ENCODE results near the gene SDCCAG8.
A peak's percentile ranks its signal among the peaks of the same experiment; 100 is the strongest.
"Not testable (repeated sequence)": the region's sequence is repeated elsewhere in the genome, so short reads cannot be mapped to it uniquely, and the experiment has no call there.

SDCCAG8 gene

DNA sequence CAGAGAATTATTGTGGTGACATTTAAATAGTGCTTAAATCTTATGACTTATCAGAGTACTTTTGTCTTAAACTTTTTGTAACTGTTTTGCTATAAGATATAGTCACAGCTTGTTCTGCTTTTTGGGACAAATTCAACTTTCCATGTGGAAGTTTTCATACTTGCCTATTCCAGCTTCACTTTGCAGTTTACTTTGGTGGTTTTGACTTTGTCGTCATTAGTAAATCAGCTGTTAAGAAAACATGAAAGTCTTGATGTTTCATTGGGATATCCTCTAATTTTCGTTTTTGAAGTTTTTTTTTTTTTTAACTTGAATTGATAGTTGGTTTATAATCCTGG is 31.3 kb downstream of the SDCCAG8 start:
- DNase-seq = no peak

DNA sequence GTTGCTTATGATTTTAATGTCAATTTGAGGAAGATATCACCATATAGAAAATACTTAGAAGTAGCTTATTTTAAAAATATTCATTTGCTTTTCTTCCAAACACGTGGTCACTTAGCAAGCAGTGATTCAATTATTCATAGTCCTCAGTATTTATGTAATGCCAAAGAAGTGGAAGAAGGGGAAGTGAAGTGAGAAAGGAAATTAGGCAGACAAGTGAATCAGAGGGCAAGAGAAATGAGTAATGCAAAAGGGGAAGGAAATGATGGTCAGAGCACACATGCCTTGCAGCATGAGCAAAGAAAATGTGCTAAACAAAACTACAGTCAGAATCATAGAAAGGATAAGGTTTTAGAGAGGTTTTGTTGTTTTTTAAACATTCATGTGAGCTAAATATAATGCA is 31.8 kb downstream of the SDCCAG8 start:
- DNase-seq = peak; percentile 27

DNA sequence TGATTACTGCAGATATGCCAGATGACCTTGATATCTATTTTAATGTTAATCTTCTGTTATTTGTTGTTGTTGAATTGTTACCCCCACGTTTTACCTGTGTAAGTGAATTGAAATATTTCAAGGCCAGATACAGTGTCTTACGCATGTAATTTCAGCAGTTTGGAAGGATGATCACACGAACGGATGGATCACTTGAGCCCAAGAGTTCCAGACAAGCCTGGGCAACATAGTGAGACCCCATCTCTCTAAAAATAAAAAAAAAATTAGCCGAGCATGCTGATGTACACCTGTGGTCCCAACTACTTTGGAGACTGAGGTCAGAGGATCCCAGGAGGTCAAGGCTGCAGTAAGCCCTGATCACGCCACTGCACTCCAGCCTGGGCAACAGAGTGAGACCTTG is 32.2 kb downstream of the SDCCAG8 start:
- no peak for DNase-seq

DNA sequence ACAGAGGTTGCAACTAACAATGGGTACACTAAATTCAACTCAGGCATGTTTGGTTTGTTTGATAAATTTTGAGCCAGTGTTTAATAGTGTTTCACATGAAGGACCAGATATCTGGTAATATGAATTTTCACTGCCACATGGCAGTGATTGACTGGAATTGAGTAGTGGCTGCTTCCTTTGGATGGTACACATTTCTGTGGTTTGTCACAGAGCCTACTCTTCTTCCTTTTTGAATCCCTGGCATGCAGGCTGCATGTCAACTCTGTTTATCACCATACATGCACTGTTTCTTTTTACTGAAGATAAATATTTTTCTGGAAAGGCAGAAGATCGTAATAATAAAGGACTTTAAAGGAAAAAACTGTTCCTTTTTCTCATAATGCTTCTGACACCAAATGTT is 35.5 kb downstream of the SDCCAG8 start:
- no peak for DNase-seq

DNA sequence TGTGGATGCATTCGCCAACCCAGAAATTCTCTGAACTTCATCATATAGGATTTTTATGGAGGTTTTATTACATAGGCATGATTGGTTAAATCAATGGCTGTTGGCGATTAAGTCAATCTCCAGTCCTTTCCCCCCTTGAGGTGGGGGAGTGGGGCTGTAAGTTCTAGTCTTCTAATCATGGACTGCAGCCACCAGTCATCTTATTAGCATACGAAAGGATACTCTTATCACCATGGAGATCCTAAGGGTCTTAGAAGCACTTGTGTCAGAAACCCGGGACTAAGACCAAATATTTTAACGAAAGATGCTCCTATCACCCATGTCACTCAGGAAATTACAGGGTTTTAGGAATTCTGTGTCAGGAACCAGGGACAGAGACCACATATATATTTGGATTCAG is 36.3 kb downstream of the SDCCAG8 start:
- DNase-seq = no peak

DNA sequence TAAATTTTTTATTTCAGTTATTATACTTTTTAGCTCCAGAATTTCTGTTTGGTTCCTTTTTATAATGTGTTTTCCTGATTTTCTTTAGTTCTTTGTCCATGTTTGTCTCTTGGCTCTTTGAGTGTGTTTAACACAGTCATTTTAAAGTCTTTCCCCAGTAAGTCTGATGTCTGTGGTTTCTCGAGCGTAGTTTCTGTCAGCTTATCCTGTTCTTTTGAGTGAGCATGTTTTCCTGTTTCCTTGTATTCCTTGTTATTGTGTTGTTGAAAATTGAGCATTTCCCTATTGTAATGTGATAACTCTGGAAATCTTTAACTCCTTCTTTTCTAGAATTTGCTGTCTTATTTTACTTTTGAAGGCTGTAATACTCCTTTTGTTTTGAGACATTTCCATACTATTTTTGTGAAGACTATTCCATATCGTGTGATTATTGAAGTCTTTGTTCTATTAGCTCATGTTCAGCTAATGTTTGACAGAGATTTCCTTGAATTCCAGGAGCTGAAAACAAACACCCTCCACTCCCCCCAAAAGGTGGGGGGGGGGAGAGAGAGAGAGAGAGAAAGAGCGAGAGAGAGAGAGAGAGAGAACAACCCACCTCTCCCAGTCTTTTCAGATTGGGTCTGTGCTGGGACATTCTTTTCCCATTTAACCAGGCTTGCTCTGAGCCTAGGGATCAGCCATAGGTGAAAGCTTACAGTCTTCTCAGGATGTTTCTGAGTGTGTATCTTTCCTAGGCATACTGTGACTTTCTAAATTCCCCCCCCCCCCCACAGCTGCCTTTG is 38.3 kb downstream of the SDCCAG8 start:
- no peak for DNase-seq

DNA sequence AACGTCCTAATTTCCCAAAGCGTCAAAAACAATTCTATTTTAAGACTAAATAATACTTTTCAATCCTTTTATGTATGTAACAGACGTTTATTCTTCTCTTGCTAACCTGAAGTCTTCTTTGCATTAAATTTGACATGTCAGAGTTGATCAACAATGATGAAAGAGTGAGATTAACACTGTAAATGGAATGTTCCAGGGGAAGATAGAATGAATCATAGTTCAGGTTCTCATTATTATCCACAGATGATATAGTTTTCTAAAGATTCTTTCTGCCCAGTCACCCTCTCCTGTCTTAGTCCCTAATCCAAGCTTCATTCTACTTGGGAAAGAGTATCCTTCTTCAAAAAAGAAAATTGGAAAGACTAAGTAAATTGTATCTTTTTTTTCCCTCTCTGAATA is 38.9 kb downstream of the SDCCAG8 start:
- DNase-seq = no peak

DNA sequence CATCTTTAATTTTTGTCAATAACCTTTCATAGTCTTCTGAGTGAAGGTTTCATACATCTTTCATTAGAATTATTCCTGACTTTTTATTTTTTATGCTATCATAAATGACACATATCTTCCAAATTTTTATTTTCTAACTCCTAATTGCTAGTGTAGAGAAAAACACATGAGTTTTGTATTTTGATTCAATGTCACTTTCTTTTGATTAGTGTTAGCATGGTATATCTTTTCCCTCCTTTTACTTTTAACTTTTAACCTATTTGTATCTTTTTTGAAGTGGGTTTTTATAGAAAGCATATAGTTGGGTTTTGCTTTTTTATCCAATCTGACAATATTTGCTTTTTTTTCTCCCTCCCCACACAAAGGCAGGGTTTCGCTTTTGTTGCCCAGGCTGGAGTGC is 43.2 kb downstream of the SDCCAG8 start:
- DNase-seq = no peak

DNA sequence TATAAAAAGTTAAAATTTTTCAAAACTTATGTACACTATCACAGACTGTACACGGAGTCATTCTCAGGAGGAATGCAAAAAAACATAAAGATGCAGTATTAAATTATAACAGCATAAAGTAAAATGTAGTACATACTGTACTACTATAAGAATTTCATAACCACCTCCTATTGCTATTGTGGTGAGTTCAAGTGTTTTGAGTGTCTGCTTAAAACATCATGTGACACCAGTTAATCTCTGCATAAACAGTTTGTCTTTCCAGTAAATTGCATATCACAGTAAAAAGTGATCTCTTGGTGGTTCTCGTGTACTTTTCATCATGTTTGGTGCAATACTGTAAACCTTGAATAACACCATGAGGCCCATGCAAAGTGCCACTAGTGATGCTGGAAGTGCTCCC is 45.2 kb downstream of the SDCCAG8 start:
- DNase-seq = no peak

DNA sequence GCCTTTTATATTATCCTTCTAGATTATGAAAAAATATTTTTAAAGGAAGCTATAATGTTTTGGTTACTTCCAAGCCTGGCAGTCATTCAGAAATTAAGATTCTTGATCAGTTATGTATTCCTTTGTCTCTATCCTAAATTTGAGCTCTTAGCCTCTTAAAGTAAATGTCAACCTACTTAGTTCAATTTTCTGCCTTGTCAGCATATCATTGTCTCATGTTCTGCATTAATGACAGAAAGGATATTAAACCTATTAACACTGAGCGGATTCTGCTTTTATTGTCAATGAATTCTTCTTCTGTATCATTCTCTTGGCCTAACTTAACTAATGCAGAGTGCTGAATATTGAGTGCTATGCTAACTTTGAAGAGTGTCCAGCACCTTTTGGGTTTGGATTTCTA is 56.0 kb downstream of the SDCCAG8 start:
- DNase-seq = no peak

DNA sequence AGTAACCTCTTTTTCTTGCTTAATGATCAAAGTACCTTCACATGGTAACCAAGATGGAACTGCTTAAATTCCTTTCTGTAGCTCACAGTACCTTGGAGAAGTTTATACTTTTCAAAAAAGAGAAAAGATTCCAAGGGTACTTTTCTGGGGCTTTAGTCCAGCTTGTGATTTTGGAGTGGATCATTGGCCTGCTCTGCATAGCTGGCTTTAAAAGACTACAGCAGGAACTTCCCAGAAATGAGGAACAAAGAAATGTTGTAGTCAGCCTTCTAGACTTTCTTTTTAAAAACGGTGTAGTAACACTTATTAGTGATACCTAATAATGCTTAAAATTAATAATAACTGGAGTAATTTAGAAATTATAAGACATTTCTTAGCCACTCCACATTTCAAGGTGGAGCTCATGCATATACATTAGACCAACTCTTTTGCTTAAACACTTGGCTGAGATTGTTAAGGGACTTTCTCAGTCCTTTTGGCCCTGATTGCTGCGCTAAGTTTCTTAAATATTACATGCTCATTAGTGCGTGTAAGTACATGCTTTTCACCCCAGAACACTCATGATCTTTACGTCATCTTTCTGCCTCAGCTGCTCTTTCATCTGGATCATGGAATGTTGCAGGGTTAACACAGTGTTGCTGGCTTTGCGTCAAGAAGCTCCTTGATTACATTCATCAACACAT is 57.3 kb downstream of the SDCCAG8 start:
- no peak for DNase-seq

DNA sequence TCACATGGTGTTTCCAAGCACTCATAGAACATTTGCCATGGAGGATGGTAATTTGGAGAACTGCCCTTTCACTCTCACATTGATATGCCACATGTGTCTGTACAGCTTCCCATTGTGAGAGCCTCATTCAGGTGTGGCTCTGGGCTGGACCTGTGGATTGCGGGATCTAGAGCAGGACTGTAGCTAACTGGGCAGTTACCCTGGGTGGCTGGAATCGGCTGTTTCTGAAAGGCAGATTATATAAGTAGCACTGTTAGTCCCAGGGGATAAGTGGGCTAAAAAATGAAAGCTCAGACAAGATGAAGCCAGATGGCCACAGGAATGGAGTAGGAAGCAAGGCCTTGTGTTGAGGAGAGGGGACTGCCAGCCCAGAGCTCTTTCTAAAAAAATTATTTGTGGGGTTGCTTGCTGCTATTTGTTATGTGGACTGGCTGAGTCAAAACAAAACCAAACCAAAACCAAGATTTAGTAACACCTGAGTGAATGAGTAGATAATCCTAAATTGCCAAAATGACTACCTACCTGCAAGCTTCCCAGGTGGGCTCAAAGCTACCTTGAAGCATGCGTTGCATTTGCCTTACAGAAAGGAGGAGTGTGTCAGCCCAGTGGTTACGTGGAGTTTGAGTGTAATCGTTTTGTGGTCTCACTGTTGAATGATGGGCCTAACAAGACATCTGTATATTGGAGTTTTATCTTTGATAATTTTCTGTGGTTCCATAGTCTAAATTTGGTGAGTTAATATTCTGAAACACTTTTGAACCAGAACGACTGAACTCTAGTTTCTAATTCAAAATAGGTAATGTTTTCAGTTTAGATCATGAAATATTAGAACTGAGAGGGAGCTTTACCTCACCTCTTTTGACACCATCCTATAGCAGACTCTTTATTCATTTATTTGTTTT is 58.0 kb downstream of the SDCCAG8 start:
- DNase-seq = no peak

DNA sequence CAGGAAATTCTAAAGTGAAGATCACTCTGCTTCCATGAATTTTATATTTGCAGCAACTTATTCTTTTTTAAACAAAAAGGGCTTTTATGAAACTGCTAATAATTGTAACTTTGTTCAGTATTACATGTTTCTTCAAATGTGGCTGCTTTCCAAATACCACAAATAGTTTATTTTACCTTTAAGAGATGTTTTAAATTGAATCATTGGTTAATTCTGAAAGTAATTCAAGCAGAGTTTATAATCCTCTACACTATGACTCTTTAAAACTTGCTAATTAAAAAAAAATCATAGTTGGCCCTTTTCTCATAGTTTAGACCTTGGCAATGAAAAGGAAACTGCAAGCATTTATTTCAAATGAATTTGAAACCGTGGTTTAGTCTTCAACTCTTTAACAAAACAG is 59.6 kb downstream of the SDCCAG8 start:
- no peak for DNase-seq

DNA sequence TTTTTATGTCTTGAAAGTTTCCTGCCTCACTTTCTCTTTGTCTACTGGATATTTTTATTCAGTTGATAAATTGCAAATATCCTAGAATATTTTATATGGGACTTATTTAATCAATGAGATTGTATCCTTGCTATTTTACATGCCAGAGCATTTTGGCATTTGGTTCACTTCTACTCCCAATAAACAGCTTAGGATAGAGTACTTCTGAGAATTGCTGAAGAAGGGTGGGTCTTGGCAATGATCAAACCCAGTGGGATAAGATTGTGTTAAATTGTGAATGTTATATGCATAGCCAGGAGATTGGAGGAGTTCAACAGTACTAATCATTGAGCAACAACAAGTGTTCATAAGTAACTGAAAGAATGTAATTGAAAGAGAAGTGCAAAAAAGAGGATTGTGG is 60.1 kb downstream of the SDCCAG8 start:
- no peak for DNase-seq

DNA sequence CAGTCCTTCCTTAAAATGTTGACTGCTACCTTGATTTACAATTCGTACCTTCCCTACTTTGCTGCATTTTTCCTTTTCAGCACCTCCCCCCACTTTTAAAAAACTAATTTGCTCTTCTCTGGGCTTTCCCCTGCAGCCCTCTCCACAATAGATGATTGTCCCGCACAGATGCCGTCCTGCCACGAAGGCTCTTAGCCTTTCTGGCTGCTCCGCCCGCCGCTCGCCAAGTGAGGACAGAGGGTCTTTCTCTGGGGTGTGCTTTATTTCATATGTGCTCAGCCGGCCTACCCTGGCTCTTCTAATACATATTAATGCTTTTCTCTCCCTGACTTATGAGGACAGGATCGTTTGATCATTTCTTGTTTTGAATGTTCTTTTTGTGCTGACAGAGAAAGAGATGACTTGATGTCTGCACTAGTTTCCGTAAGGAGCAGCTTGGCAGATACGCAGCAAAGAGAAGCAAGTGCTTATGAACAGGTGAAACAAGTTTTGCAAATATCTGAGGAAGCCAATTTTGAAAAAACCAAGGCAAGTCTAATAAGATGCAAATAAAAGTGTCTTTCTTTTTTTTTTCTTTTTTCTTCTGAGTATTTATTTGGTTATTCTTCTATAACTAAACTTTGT is 60.6 kb downstream of the SDCCAG8 start:
- DNase-seq = no peak

DNA sequence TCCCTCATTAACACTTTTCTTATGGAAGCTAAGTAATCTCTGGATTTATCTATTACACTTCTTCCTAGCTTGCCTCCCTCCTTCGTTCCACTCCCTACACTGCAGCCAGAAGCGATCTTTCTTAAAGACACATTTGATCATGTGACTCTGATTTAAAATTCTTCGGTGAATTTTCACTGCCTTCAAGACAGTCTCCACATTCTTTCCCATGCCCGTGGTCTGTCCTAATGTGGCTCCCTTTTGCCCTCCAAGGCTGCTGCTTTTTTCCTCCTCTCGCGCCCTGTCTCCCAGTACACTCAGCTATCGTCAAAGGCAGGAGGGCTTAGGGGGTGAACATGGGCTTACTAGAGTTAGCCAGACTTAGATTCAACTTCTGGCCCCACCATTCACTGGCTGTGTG is 64.4 kb downstream of the SDCCAG8 start:
- no peak for DNase-seq

DNA sequence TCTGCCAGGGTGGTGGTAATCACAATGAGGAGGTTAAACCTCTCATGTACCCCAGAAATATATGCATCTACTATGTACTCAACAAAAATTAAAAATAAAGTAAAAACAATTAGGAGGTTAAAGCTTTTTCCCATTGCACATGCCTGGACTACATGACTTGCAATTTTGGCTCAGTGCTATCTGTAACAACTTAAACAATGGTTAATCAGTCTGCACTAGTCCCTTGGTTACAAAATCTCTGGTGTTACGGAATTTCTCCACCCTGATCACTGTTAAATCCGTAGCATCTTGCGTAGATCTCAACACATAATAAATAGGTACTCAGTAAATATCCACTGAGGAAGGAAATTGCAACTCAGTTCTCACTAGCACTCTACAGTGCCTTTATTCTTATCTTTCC is 66.5 kb downstream of the SDCCAG8 start:
- no peak for DNase-seq

DNA sequence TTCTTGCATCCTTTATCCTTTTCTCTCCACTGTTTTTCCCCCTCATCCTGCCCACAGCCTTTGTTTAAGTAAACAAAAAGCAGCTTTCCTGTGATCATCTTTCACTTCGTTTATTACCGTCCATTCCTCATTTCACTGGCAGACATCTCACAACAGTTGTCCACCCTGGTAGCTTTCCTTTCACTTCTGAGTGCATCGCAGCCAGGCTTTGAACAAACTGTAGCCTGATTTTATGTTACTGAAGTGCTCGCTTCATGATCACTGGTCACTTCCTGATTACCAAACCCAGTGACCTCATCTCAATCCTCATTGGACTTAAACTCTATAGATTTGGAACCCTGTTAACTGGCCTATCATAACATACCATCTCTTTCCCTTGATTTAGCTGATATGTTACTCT is 67.7 kb downstream of the SDCCAG8 start:
- DNase-seq = no peak

DNA sequence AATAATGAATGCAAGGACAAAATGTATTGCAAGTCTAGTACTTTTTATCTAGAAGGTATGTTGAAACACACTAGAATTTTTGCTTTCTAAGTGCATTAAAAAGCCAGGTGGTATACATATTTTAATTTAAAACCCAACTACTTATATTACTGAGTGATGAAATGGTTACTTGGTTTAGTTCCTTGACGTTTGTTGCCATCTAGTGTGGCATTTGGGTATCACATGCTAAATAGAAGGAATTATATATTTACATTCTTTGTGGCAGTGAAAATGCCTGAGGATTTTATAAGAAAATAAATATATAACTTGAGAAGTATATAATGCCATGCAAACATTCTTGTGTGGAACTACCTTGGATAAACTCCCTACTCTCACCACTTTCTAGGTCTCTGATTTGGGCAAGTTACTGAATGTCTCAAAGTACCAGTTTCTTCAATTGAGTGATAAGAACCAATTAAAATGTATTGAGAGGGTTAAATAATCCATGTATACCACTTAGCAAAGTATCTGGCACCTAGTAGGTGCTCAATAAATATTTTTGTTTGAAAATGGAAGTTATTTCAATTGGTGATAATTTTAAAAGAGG is 69.6 kb downstream of the SDCCAG8 start:
- peak; percentile 72 for DNase-seq

DNA sequence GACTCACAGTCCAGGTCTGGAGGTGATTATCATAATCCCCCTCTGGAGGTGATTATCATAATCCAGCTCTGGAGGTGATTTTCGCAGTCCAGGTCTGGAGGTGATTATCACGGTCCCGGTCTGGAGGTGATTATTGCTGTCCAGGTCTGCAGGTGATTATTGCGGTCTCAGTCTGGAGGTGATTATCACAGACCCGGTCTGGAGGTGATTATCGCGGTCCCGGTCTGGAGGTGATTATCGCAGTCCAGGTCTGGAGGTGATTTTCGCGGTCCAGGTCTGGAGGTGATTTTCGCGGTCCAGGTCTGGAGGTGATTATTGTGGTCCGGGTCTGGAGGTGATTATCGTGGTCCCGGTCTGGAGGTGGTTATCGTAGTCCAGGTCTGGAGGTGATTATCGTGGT is 76.6 kb downstream of the SDCCAG8 start:
- DNase-seq = no peak

DNA sequence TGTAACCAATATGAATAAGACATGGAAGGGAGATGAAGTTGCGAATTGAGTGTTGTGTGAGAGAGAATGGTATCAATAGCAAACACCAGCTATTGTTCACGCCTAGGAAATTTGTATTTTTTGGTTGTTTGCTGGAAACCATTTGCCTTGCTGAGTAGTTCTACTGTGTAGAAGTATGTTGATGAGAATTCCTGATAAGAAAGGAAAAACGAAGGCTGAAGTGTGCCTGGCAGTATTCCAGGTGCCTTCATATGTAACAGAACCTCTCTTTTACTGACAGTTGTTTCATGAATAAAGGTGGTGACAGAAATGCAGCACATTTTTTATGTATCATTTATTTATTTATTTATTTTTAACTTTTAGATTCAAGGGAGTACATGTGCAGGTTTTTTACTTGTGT is 79.5 kb downstream of the SDCCAG8 start:
- no peak for DNase-seq

DNA sequence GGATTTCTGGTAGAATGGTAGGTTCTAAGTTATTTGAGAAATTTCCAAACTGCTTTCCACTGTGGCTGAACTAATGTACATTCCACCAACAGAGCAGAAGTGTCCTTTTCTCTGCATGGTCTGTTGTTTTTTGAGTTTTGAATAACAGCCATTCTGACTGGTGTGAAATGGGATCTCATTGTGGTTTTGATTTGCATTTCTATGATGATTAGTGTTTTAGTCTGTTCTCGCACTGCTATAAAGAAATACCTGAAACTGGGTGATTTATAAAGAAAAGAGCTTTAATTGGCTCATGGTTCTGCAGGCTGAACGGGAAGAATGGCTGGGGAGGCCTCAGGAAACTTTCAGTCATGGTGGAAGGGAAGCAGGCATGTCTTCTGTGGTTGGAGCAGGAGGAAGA is 80.3 kb downstream of the SDCCAG8 start:
- no peak for DNase-seq

DNA sequence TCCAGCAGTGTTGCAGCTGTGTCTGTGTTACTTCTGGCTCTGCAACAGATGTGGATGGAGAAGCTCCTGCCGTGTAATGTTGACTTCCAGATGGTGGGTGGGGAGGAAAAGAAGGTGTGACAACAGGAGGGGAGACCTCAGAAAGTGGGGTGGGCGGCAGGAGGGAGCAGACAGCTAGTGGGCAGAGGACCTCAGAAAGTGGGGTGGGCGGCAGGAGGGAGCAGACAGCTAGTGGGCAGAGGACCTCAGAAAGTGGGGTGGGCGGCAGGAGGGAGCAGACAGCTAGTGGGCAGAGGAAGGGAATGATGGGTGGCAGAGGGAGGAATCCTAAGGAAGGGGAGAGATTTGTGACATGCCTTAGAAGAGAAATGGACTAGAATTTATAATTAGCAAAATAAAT is 83.0 kb downstream of the SDCCAG8 start:
- not testable (repeated sequence) for DNase-seq

All from hematopoietic multipotent progenitor cell treated with erythropoietin and hydrocortisone succinate and interleukin-3 and kit ligand, for 8 days (in vitro differentiated cells).